Thoracic aorta (tissue), 2 donors: Measurements from ENCODE around the gene TCHP. TPM values are rescaled to one million over a fixed set of nuclear protein-coding genes. Genes with fewer than 3 reads are reported as not detected.

ENCODE experiments used
- ATAC-seq: fragments of 150-250 bp; one replicate; pipeline ENCODE4 v1.8.0; 2017; ENCODE audit warnings: low read depth; ENCODE audit not compliant: insufficient number of reproducible peaks, low FRiP score
- DNase-seq: peaks from one replicate; pipeline ENCODE4 v3.0.0-alpha.2; 2020; ENCODE audit warnings: low spot score
- H3K27ac ChIP-seq, 2 donors: fragments of 200-600 bp; sonication (generic); 1 replicate in 1 of 2; 2 replicates in 1 of 2; pipeline ENCODE4 v1.5.1; 2016; ENCODE audit warnings: mild to moderate bottlenecking in 2 of 2, moderate library complexity in 2 of 2
- H3K27me3 ChIP-seq: fragments of 200-600 bp; sonication (generic); replicated peaks from 2 replicates; pipeline ENCODE4 v1.6.0; 2016; ENCODE audit warnings: mild to moderate bottlenecking; ENCODE audit not compliant: insufficient read depth
- H3K36me3 ChIP-seq: fragments of 200-600 bp; sonication (generic); one replicate; pipeline ENCODE4 v1.5.1; 2016
- H3K4me1 ChIP-seq, 2 donors: fragments of 200-600 bp; sonication (generic); 1 replicate in 1 of 2; 2 replicates in 1 of 2; pipeline versions ENCODE4 v1.5.1 to v1.6.0; 2016; ENCODE audit warnings: low read depth in 2 of 2, mild to moderate bottlenecking in 1 of 2; ENCODE audit not compliant: control insufficient read depth in 1 of 2
- H3K4me3 ChIP-seq: fragments of 200-600 bp; sonication (generic); 2 replicates; pipeline ENCODE4 v1.5.1; 2016; ENCODE audit warnings: mild to moderate bottlenecking
- H3K9me3 ChIP-seq: fragments of 200-600 bp; sonication (generic); 2 replicates; pipeline ENCODE4 v1.5.1; 2016
- CTCF ChIP-seq: fragments of 200-600 bp; sonication (generic); IDR thresholded peaks from one replicate; pipeline ENCODE4 v1.5.1; 2019; ENCODE audit warnings: antibody characterized with exemption
- total RNA-seq, 2 donors: library from RNA; depleted of rRNA; stranded (reverse); fragments of >200 nt; gene quantifications; one replicate each; pipeline versions ENCODE4 v1.1.0 to v1.2.3, GENCODE V29; 2016

TCHP gene
- total RNA-seq, 2 donors from 2014 or later, result 13.5 to 36.9 TPM

GRCh38 chr12:109920261-109920780 is 20.2 kb downstream of the TCHP start:
- Histone ChIP-seq H3K9me3 (no peaks in the 10 kb centered on the region), H3K36me3 (peaks cover 40% of the 10 kb centered on the region), H3K4me3 (no peak overlapping the region), H3K27ac (no peak overlapping the region), H3K27me3 (no peaks in the 10 kb centered on the region), H3K4me1 (no peaks in the 10 kb centered on the region)
- no peak for ATAC-seq
- DNase-seq, result no peak
- no peak for TF ChIP-seq CTCF

GRCh38 chr12:109921982-109922381 is 21.9 kb downstream of the TCHP start:
- no peaks in the 10 kb centered on the region for H3K9me3 ChIP-seq
- peaks cover 29% of the 10 kb centered on the region for H3K36me3 ChIP-seq
- DNase-seq, result no peak

GRCh38 chr12:109923038-109923437 is 23.0 kb downstream of the TCHP start:
- H3K9me3 ChIP-seq, result no peaks in the 10 kb centered on the region
- ATAC-seq (no peak), DNase-seq (no peak)
- no peak overlapping the region for H3K4me3 ChIP-seq
- no peaks in the 10 kb centered on the region for H3K4me1 ChIP-seq
- H3K27me3 ChIP-seq, result no peaks in the 10 kb centered on the region
- peaks cover 22% of the 10 kb centered on the region for H3K36me3 ChIP-seq
- TF ChIP-seq CTCF, result no peak
- H3K27ac ChIP-seq, result no peak overlapping the region

More at GRCh38 chr12:109921982-109922381, 21.9 kb downstream of the TCHP start:
- no peak overlapping the region for H3K4me3 ChIP-seq
- TF ChIP-seq CTCF, result no peak
- H3K27me3 ChIP-seq, result no peaks in the 10 kb centered on the region
- no peak overlapping the region for H3K27ac ChIP-seq
- ATAC-seq, result no peak
- no peaks in the 10 kb centered on the region for H3K4me1 ChIP-seq

- Histone ChIP-seq H3K4me3 (no peak overlapping the region), H3K27ac (no peak overlapping the region), H3K27me3 (no peaks in the 10 kb centered on the region), H3K36me3 (peaks cover 25% of the 10 kb centered on the region), H3K9me3 (no peaks in the 10 kb centered on the region), H3K4me1 (no peaks in the 10 kb centered on the region)
- TF ChIP-seq CTCF, result no peak
- no peak for DNase-seq
- ATAC-seq, result no peak
Measured at GRCh38 chr12:109923481-109924245, 23.6 kb downstream of the TCHP start.

- Histone ChIP-seq H3K4me1 (no peaks in the 10 kb centered on the region), H3K27me3 (no peaks in the 10 kb centered on the region), H3K4me3 (no peak overlapping the region), H3K9me3 (no peaks in the 10 kb centered on the region), H3K27ac (no peak overlapping the region), H3K36me3 (peaks cover 18% of the 10 kb centered on the region)
- DNase-seq (no peak), ATAC-seq (no peak)
- no peak for TF ChIP-seq CTCF
Measured at GRCh38 chr12:109925185-109925840, 25.2 kb downstream of the TCHP start.
